Brain microvascular endothelial cell (primary cell): ENCODE data around the gene IL1R2.

Experiments
- DNase-seq: peaks from one replicate; pipeline ENCODE4 v3.0.0-alpha.2; 2020
- H3K27ac ChIP-seq: fragments of 250-450 bp; sonication (Bioruptor Pico); 2 replicates; pipeline ENCODE4 v1.5.1; 2020; ENCODE audit warnings: mild to moderate bottlenecking, moderate library complexity
- H3K27me3 ChIP-seq: fragments of 250-450 bp; sonication (Bioruptor Pico); replicated peaks from 2 replicates; pipeline ENCODE4 v1.5.1; 2020; ENCODE audit warnings: mild to moderate bottlenecking
- H3K36me3 ChIP-seq: fragments of 250-450 bp; sonication (Bioruptor Pico); replicated peaks from 2 replicates; pipeline ENCODE4 v1.5.1; 2020; ENCODE audit warnings: mild to moderate bottlenecking
- H3K4me3 ChIP-seq: 2 replicates; pipeline ENCODE4 v1.5.1; 2011; ENCODE audit warnings: low read depth, mild to moderate bottlenecking, control low read depth, low read length, moderate library complexity
- CTCF ChIP-seq: IDR thresholded peaks from 2 replicates; pipeline ENCODE4 v1.5.1; 2011; ENCODE audit warnings: low read depth, mild to moderate bottlenecking, moderate library complexity, low read length, control low read depth, inconsistent platforms; ENCODE audit errors: missing control alignments
- in situ Hi-C: cut with HindIII; loops from 2 replicates; pipeline ENCODE4 v1.10.0; 2017; ENCODE audit warnings: low sequenced_read_pairs, low pct_ligation_motif_present

IL1R2 gene

GRCh38 chr2:102048465-102048864, 56.7 kb downstream of the IL1R2 start:
- H3K27me3 ChIP-seq: no peaks in the 10 kb centered on the region
- no peak overlapping the region for H3K4me3 ChIP-seq
- no peak for TF ChIP-seq CTCF
- peak; percentile 85 for DNase-seq
- in situ Hi-C loops: no loop called here
- peak overlapping the region; percentile 67 for H3K27ac ChIP-seq
- no peaks in the 10 kb centered on the region for H3K36me3 ChIP-seq

DNA sequence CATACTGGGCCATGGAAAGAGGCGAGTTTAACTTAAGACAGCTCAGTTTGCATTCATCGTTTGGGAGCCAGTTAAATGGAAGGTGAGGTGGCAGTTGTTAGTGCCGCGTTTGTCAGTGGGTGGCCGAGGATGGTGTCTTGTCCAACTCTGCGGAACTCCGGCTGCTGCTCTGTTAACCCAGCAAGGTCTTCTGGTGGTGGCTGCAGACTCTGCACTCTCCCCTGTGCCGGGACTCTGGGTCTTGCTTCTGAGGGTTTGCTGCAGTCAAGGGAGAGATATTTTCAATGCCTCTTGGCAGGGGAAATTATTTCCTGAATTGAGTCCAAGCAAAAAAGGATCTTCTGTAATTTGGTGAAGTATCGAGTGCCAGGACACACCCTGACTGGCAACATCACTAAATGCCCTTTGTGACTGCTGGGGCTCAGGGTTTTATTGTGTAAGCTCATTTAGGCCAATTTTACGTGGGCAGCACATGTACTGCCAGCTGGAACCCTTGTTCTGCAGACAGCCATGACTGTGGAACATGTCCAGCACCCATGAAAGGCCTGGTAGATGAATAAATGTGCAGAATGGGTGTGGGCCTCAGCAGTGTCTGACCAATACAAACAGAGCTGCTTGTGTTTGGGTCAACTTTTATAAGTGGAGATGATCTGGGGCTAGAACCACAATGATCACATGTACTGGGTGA, 58.1 kb downstream of the IL1R2 start:
- in situ Hi-C loops: no loop called here
- no peak overlapping the region for H3K27ac ChIP-seq
- H3K36me3 ChIP-seq: no peaks in the 10 kb centered on the region
- DNase-seq: no peak
- H3K4me3 ChIP-seq: no peak overlapping the region
- H3K27me3 ChIP-seq: no peaks in the 10 kb centered on the region
- no peak for TF ChIP-seq CTCF

GRCh38 chr2:102050854-102051391, 59.2 kb downstream of the IL1R2 start:
- DNase-seq: peak; percentile 83
- Histone ChIP-seq H3K27ac (peak overlapping the region; percentile 60), H3K4me3 (no peak overlapping the region), H3K36me3 (no peaks in the 10 kb centered on the region), H3K27me3 (no peaks in the 10 kb centered on the region)
- in situ Hi-C loops: no loop called here
- no peak for TF ChIP-seq CTCF

DNA sequence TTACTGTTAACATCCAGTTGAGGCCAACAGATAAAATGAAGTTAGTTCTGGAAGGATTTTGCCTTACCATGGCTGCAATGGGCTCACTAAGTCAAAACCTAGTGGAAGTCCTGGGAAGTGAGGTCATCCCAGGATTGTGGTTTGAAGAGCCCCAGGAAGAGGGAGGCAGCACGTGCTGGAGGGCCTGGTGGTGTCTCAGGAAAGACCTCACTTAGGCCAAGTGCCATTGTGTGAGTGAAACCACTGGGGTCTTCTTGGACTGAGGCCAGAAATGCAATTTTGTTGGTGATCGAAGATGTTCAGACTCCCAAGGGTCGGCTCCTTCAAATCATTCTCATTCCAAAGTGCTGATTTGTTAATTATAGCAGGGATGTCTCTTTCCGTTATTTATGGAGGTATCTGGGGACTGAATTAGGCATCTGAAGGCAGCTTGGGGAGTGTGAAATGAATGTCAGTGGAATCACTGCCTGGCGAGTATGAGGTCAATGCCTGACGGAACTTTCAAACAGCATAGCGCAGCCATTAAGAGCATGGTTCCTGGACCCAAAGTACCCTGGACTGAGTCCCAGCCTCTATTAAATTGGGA, 60.0 kb downstream of the IL1R2 start:
- TF ChIP-seq CTCF: peak; percentile 9
- Histone ChIP-seq H3K27me3 (no peaks in the 10 kb centered on the region), H3K4me3 (no peak overlapping the region), H3K27ac (peak overlapping the region; percentile 60), H3K36me3 (no peaks in the 10 kb centered on the region)
- no peak for DNase-seq
- in situ Hi-C loops: no loop called here

GRCh38 chr2:102052365-102052764, 60.6 kb downstream of the IL1R2 start:
- no peak for TF ChIP-seq CTCF
- Histone ChIP-seq H3K36me3 (no peaks in the 10 kb centered on the region), H3K27me3 (no peaks in the 10 kb centered on the region), H3K27ac (no peak overlapping the region), H3K4me3 (no peak overlapping the region)
- in situ Hi-C loops: no loop called here
- DNase-seq: no peak
